Stimulated activated CD8-positive, alpha-beta memory T cell treated with anti-CD3 and anti-CD28 coated beads, Interleukin-12 subunit alpha, Interleukin-12 subunit beta, amount 100 ng/mL, for 24 hours (primary cell): ENCODE results near the gene KMT2B.

Experiments
- DNase-seq: peaks from one replicate; pipeline ENCODE4 v3.0.0-alpha.2; 2020; ENCODE audit errors: extremely low read depth

KMT2B gene

GRCh38 chr19:35725216-35725861 is 7.5 kb downstream of the KMT2B start:
- no peak for DNase-seq

GRCh38 chr19:35727053-35727955 is 9.5 kb downstream of the KMT2B start:
- no peak for DNase-seq

- no peak for DNase-seq
These were observed 10.3 kb downstream of the KMT2B start for GRCh38 chr19:35727956-35728706.

GRCh38 chr19:35729021-35729420 is 11.2 kb downstream of the KMT2B start:
- DNase-seq = no peak

GRCh38 chr19:35729763-35730162 is 12.0 kb downstream of the KMT2B start:
- DNase-seq = no peak

GRCh38 chr19:35730326-35730725 is 12.5 kb downstream of the KMT2B start:
- DNase-seq = no peak

GRCh38 chr19:35731353-35731752 is 13.6 kb downstream of the KMT2B start:
- DNase-seq = no peak

- DNase-seq = no peak
These were observed 14.1 kb downstream of the KMT2B start for GRCh38 chr19:35731779-35732405.

- DNase-seq = no peak
These were observed 14.9 kb downstream of the KMT2B start for GRCh38 chr19:35732540-35733179.

GRCh38 chr19:35733180-35734125 is 15.7 kb downstream of the KMT2B start:
- no peak for DNase-seq

- DNase-seq = no peak
These were observed 16.5 kb downstream of the KMT2B start for GRCh38 chr19:35734273-35734672.

GRCh38 chr19:35734889-35735288 is 17.1 kb downstream of the KMT2B start:
- no peak for DNase-seq

- no peak for DNase-seq
These were observed 19.4 kb downstream of the KMT2B start for GRCh38 chr19:35736913-35737886.

- no peak for DNase-seq
These were observed 20.5 kb downstream of the KMT2B start for GRCh38 chr19:35738021-35738886.

- no peak for DNase-seq
These were observed 21.1 kb downstream of the KMT2B start for GRCh38 chr19:35738887-35739229.

GRCh38 chr19:35739275-35740107 is 21.7 kb downstream of the KMT2B start:
- no peak for DNase-seq

- no peak for DNase-seq
These were observed 22.3 kb downstream of the KMT2B start for GRCh38 chr19:35740108-35740422.
